ENCODE measurements around the gene PTPRG. TPM values are rescaled to one million over a fixed set of nuclear protein-coding genes. Genes with fewer than 3 reads are reported as not detected.
A peak's percentile ranks its signal among the peaks of the same experiment; 100 is the strongest.

Gene PTPRG
- total and polyA plus RNA-seq, 2 donors (not counting 1 experiment from before 2014, with no cell fraction given), result 67.0 to 97.9 TPM

GRCh38 chr3:61582846-61583245 lies 21.5 kb downstream of the PTPRG start:
- H3K36me3 ChIP-seq (ENCODE audit: control insufficient read depth, insufficient read depth, low read length), result no peaks in the 10 kb centered on the region
- no peak overlapping the region for H3K4me3 ChIP-seq (replicated peaks in 1 of 4; ENCODE audit: control extremely low read depth in 1 of 4, insufficient read depth in 1 of 4, low read depth in 3 of 4, low read length in 4 of 4)
- no peaks in the 10 kb centered on the region for H3K27me3 ChIP-seq (ENCODE audit: control insufficient read depth, insufficient read depth, low read length)
- no peaks in the 10 kb centered on the region for H3K9me3 ChIP-seq (ENCODE audit: control insufficient read depth, insufficient read depth, low read depth, low read length)
- peaks cover 34% of the 10 kb centered on the region for H3K79me2 ChIP-seq (ENCODE audit: control insufficient read depth, insufficient read depth, low read length)
- H3K4me2 ChIP-seq (ENCODE audit: extremely low read depth, insufficient read depth, low read length), result no peak overlapping the region
- no peak overlapping the region for H2AFZ ChIP-seq (ENCODE audit: low read length)
- H4K20me1 ChIP-seq (ENCODE audit: control insufficient read depth, extremely low read depth, insufficient read depth, low read length), result no peaks in the 10 kb centered on the region
- no peak overlapping the region for H3K9ac ChIP-seq (ENCODE audit: insufficient read depth, low read length)
- no peaks in the 10 kb centered on the region for H3K4me1 ChIP-seq (ENCODE audit: control insufficient read depth, extremely low read depth, insufficient read depth, low read length)
- no peak for DNase-seq (ENCODE audit: low read depth in 2 of 2)
- no peak overlapping the region for H3K27ac ChIP-seq (ENCODE audit: insufficient read depth, low read length)
- TF ChIP-seq EZH2 (IDR thresholded peaks at IDR 0.05; ENCODE audit: low read length, missing control alignments), result no peak
- no peak for TF ChIP-seq CTCF (conservative IDR thresholded peaks at IDR 0.05 in 1 of 2, IDR thresholded peaks at IDR 0.05 in 1 of 2; ENCODE audit: low read depth in 1 of 2, low read length in 2 of 2)

- no peak for TF ChIP-seq EZH2 (IDR thresholded peaks at IDR 0.05; ENCODE audit: low read length, missing control alignments)
- TF ChIP-seq CTCF (conservative IDR thresholded peaks at IDR 0.05 in 1 of 2, IDR thresholded peaks at IDR 0.05 in 1 of 2; ENCODE audit: low read depth in 1 of 2, low read length in 2 of 2), result no peak
- DNase-seq (ENCODE audit: low read depth in 2 of 2), result no peak
- Histone ChIP-seq H4K20me1 (ENCODE audit: control insufficient read depth, extremely low read depth, insufficient read depth, low read length) (no peaks in the 10 kb centered on the region), H3K4me1 (ENCODE audit: control insufficient read depth, extremely low read depth, insufficient read depth, low read length) (no peaks in the 10 kb centered on the region), H3K36me3 (ENCODE audit: control insufficient read depth, insufficient read depth, low read length) (no peaks in the 10 kb centered on the region), H3K4me2 (ENCODE audit: extremely low read depth, insufficient read depth, low read length) (peak overlapping the region; percentile 23), H3K4me3 (replicated peaks in 1 of 4; ENCODE audit: control extremely low read depth in 1 of 4, insufficient read depth in 1 of 4, low read depth in 3 of 4, low read length in 4 of 4) (no peak overlapping the region), H3K27me3 (ENCODE audit: control insufficient read depth, insufficient read depth, low read length) (no peaks in the 10 kb centered on the region), H3K79me2 (ENCODE audit: control insufficient read depth, insufficient read depth, low read length) (peaks cover 27% of the 10 kb centered on the region), H3K9me3 (ENCODE audit: control insufficient read depth, insufficient read depth, low read depth, low read length) (no peaks in the 10 kb centered on the region), H3K9ac (ENCODE audit: insufficient read depth, low read length) (no peak overlapping the region), H3K27ac (ENCODE audit: insufficient read depth, low read length) (no peak overlapping the region), H2AFZ (ENCODE audit: low read length) (no peak overlapping the region)
Observed at GRCh38 chr3:61583890-61584875, 22.8 kb downstream of the PTPRG start.

- Histone ChIP-seq H2AFZ (ENCODE audit: low read length) (no peak overlapping the region), H3K36me3 (ENCODE audit: control insufficient read depth, insufficient read depth, low read length) (no peaks in the 10 kb centered on the region)
- DNase-seq (ENCODE audit: low read depth in 2 of 2), result peak; percentile 68 to 79
Observed at GRCh38 chr3:61589856-61590255, 28.5 kb downstream of the PTPRG start.

More at GRCh38 chr3:61589856-61590255, 28.5 kb downstream of the PTPRG start:
- Histone ChIP-seq H3K9ac (ENCODE audit: insufficient read depth, low read length) (no peak overlapping the region), H3K79me2 (ENCODE audit: control insufficient read depth, insufficient read depth, low read length) (peaks cover 17% of the 10 kb centered on the region), H3K27ac (ENCODE audit: insufficient read depth, low read length) (peak overlapping the region; percentile 43), H4K20me1 (ENCODE audit: control insufficient read depth, extremely low read depth, insufficient read depth, low read length) (no peaks in the 10 kb centered on the region), H3K9me3 (ENCODE audit: control insufficient read depth, insufficient read depth, low read depth, low read length) (no peaks in the 10 kb centered on the region), H3K4me1 (ENCODE audit: control insufficient read depth, extremely low read depth, insufficient read depth, low read length) (peaks cover 11% of the 10 kb centered on the region), H3K4me3 (replicated peaks in 1 of 4; ENCODE audit: control extremely low read depth in 1 of 4, insufficient read depth in 1 of 4, low read depth in 3 of 4, low read length in 4 of 4) (no peak overlapping the region), H3K27me3 (ENCODE audit: control insufficient read depth, insufficient read depth, low read length) (no peaks in the 10 kb centered on the region), H3K4me2 (ENCODE audit: extremely low read depth, insufficient read depth, low read length) (no peak overlapping the region)
- TF ChIP-seq CTCF (conservative IDR thresholded peaks at IDR 0.05 in 1 of 2, IDR thresholded peaks at IDR 0.05 in 1 of 2; ENCODE audit: low read depth in 1 of 2, low read length in 2 of 2) (no peak), EZH2 (IDR thresholded peaks at IDR 0.05; ENCODE audit: low read length, missing control alignments) (no peak)
